ENCODE data around the gene ZNF618.

Gene ZNF618

GRCh38 chr9:113920872-113921271, 44.8 kb downstream of the ZNF618 start:
- DNase-seq (ENCODE audit: low spot score) (no peak), ATAC-seq (ENCODE audit: low read depth) (no peak)
- Histone ChIP-seq H3K27me3 (ENCODE audit: insufficient read depth, poor library complexity, severe bottlenecking) (no peaks in the 10 kb centered on the region), H3K4me3 (ENCODE audit: severe bottlenecking) (no peak overlapping the region), H3K27ac (ENCODE audit: poor library complexity, severe bottlenecking) (no peak overlapping the region), H3K36me3 (ENCODE audit: low read depth) (no peaks in the 10 kb centered on the region), H3K9me3 (ENCODE audit: severe bottlenecking) (peaks cover 4% of the 10 kb centered on the region), H3K4me1 (ENCODE audit: insufficient read depth, poor library complexity, severe bottlenecking) (no peaks in the 10 kb centered on the region)
- no peak for TF ChIP-seq CTCF (IDR thresholded peaks at IDR 0.05; ENCODE audit: poor library complexity, severe bottlenecking)

- H3K27ac ChIP-seq (ENCODE audit: poor library complexity, severe bottlenecking), result no peak overlapping the region
- no peaks in the 10 kb centered on the region for H3K36me3 ChIP-seq (ENCODE audit: low read depth)
- ATAC-seq (ENCODE audit: low read depth) (no peak), DNase-seq (ENCODE audit: low spot score) (no peak)
- no peaks in the 10 kb centered on the region for H3K4me1 ChIP-seq (ENCODE audit: insufficient read depth, poor library complexity, severe bottlenecking)
- H3K27me3 ChIP-seq (ENCODE audit: insufficient read depth, poor library complexity, severe bottlenecking), result no peaks in the 10 kb centered on the region
- TF ChIP-seq CTCF (IDR thresholded peaks at IDR 0.05; ENCODE audit: poor library complexity, severe bottlenecking), result no peak
- peaks cover 5% of the 10 kb centered on the region for H3K9me3 ChIP-seq (ENCODE audit: severe bottlenecking)
- no peak overlapping the region for H3K4me3 ChIP-seq (ENCODE audit: severe bottlenecking)
These were observed 45.4 kb downstream of the ZNF618 start for GRCh38 chr9:113921396-113921925.

- ATAC-seq (ENCODE audit: low read depth) (no peak), DNase-seq (ENCODE audit: low spot score) (no peak)
- Histone ChIP-seq H3K27me3 (ENCODE audit: insufficient read depth, poor library complexity, severe bottlenecking) (no peaks in the 10 kb centered on the region), H3K36me3 (ENCODE audit: low read depth) (no peaks in the 10 kb centered on the region), H3K9me3 (ENCODE audit: severe bottlenecking) (peaks cover 6% of the 10 kb centered on the region), H3K4me3 (ENCODE audit: severe bottlenecking) (no peak overlapping the region), H3K27ac (ENCODE audit: poor library complexity, severe bottlenecking) (no peak overlapping the region), H3K4me1 (ENCODE audit: insufficient read depth, poor library complexity, severe bottlenecking) (no peaks in the 10 kb centered on the region)
- no peak for TF ChIP-seq CTCF (IDR thresholded peaks at IDR 0.05; ENCODE audit: poor library complexity, severe bottlenecking)
These were observed 46.1 kb downstream of the ZNF618 start for GRCh38 chr9:113922160-113922559.

- no peak overlapping the region for H3K4me3 ChIP-seq (ENCODE audit: severe bottlenecking)
- DNase-seq (ENCODE audit: low spot score), result no peak
- no peak for TF ChIP-seq CTCF (IDR thresholded peaks at IDR 0.05; ENCODE audit: poor library complexity, severe bottlenecking)
- no peak for ATAC-seq (ENCODE audit: low read depth)
- no peaks in the 10 kb centered on the region for H3K4me1 ChIP-seq (ENCODE audit: insufficient read depth, poor library complexity, severe bottlenecking)
- H3K9me3 ChIP-seq (ENCODE audit: severe bottlenecking), result peaks cover 9% of the 10 kb centered on the region
- no peaks in the 10 kb centered on the region for H3K27me3 ChIP-seq (ENCODE audit: insufficient read depth, poor library complexity, severe bottlenecking)
- H3K36me3 ChIP-seq (ENCODE audit: low read depth), result no peaks in the 10 kb centered on the region
- H3K27ac ChIP-seq (ENCODE audit: poor library complexity, severe bottlenecking), result no peak overlapping the region
These were observed 50.1 kb downstream of the ZNF618 start for GRCh38 chr9:113926211-113926610.

DNA sequence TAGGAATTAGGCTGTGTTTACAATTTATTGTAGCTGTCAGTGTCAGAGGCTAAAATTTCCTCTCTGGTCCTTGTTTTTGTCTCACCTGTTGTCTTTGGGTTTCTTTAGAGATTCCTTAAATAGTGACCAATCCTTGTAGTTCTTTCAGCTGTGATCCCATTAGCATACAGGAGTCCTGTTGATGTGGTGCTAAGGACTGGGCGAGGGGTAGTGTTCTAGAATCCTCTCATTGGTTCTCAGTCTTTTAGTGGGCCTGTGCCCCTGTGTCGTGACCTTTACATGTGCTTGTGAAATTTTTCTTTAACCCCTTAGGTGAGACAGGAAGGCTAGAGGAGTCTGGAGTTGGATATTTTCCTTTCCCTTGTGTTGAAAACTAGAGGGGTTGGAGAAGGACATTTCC, 51.2 kb downstream of the ZNF618 start:
- Histone ChIP-seq H3K4me3 (ENCODE audit: severe bottlenecking) (no peak overlapping the region), H3K36me3 (ENCODE audit: low read depth) (no peaks in the 10 kb centered on the region), H3K9me3 (ENCODE audit: severe bottlenecking) (peaks cover 9% of the 10 kb centered on the region), H3K27ac (ENCODE audit: poor library complexity, severe bottlenecking) (no peak overlapping the region), H3K4me1 (ENCODE audit: insufficient read depth, poor library complexity, severe bottlenecking) (no peaks in the 10 kb centered on the region), H3K27me3 (ENCODE audit: insufficient read depth, poor library complexity, severe bottlenecking) (no peaks in the 10 kb centered on the region)
- no peak for ATAC-seq (ENCODE audit: low read depth)
- no peak for DNase-seq (ENCODE audit: low spot score)
- no peak for TF ChIP-seq CTCF (IDR thresholded peaks at IDR 0.05; ENCODE audit: poor library complexity, severe bottlenecking)
